ENCODE results near the gene MKI67.

DNA sequence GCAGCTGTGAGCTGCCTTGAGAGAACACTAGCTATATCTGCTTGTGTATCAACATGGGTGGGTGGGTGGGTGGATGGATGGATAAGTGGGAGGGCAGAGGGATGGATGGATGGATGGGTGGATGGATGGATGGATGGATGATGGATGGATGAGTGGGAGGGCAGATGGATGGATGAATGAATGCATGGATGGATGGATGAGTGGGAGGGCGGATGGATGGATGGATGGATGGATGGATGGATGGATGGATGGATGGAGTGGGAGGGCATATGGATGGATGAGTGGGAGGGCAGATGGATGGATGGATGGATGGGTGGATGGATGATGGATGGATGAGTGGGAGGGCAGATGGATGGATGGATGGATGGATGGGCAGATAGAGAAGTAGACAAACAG is 76.1 kb downstream of the MKI67 start:
- TF ChIP-seq ZBTB7A (IDR thresholded peaks at IDR 0.05; ENCODE audit: low read depth): no peak
- no peak for TF ChIP-seq EP300 (IDR thresholded peaks at IDR 0.05; ENCODE audit: borderline replicate concordance)
- TF ChIP-seq, protein P1, sequence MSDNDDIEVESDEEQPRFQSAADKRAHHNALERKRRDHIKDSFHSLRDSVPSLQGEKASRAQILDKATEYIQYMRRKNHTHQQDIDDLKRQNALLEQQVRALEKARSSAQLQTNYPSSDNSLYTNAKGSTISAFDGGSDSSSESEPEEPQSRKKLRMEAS (IDR thresholded peaks at IDR 0.05): no peak
- no peak for TF ChIP-seq CEBPB (IDR thresholded peaks at IDR 0.05)
- no peak for TF ChIP-seq EGR1 (IDR thresholded peaks at IDR 0.05)
- TF ChIP-seq, protein P2, sequence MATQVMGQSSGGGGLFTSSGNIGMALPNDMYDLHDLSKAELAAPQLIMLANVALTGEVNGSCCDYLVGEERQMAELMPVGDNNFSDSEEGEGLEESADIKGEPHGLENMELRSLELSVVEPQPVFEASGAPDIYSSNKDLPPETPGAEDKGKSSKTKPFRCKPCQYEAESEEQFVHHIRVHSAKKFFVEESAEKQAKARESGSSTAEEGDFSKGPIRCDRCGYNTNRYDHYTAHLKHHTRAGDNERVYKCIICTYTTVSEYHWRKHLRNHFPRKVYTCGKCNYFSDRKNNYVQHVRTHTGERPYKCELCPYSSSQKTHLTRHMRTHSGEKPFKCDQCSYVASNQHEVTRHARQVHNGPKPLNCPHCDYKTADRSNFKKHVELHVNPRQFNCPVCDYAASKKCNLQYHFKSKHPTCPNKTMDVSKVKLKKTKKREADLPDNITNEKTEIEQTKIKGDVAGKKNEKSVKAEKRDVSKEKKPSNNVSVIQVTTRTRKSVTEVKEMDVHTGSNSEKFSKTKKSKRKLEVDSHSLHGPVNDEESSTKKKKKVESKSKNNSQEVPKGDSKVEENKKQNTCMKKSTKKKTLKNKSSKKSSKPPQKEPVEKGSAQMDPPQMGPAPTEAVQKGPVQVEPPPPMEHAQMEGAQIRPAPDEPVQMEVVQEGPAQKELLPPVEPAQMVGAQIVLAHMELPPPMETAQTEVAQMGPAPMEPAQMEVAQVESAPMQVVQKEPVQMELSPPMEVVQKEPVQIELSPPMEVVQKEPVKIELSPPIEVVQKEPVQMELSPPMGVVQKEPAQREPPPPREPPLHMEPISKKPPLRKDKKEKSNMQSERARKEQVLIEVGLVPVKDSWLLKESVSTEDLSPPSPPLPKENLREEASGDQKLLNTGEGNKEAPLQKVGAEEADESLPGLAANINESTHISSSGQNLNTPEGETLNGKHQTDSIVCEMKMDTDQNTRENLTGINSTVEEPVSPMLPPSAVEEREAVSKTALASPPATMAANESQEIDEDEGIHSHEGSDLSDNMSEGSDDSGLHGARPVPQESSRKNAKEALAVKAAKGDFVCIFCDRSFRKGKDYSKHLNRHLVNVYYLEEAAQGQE (IDR thresholded peaks at IDR 0.05; ENCODE audit: low read depth): no peak
- no peak for TF ChIP-seq NFIC (IDR thresholded peaks at IDR 0.05)
- no peak for TF ChIP-seq TEAD4 (IDR thresholded peaks at IDR 0.05)
- TF ChIP-seq RAD21 (IDR thresholded peaks at IDR 0.05; ENCODE audit: low read depth): no peak
- no peak for TF ChIP-seq TAF1 (IDR thresholded peaks at IDR 0.05; ENCODE audit: low read depth)
- no peak for TF ChIP-seq YY1 (IDR thresholded peaks at IDR 0.05; ENCODE audit: low read depth)
- TF ChIP-seq CREB1 (IDR thresholded peaks at IDR 0.05; ENCODE audit: low read depth): no peak

Measured in Ishikawa (cell line).